Stimulated activated CD8-positive, alpha-beta memory T cell treated with anti-CD3 and anti-CD28 coated beads, Interleukin-12 subunit alpha, Interleukin-12 subunit beta, amount 100 ng/mL, for 4 hours (primary cell): Measurements from ENCODE around the gene RBAK.
"Not testable (repeated sequence)": the region's sequence is repeated elsewhere in the genome, so short reads cannot be mapped to it uniquely, and the experiment has no call there.

Source experiments
- DNase-seq: peaks from one replicate; pipeline ENCODE4 v3.0.0-alpha.2; 2020; ENCODE audit warnings: low read depth

Gene RBAK

GRCh38 chr7:5051731-5052130, 6.1 kb downstream of the RBAK start:
- not testable (repeated sequence) for DNase-seq

GRCh38 chr7:5053175-5053574, 7.5 kb downstream of the RBAK start:
- no peak for DNase-seq

GRCh38 chr7:5063698-5064097, 18.0 kb downstream of the RBAK start:
- DNase-seq = no peak

GRCh38 chr7:5064391-5065106, 18.9 kb downstream of the RBAK start:
- DNase-seq = no peak

- no peak for DNase-seq
These were observed 19.4 kb downstream of the RBAK start for GRCh38 chr7:5065107-5065407.

- no peak for DNase-seq
These were observed 22.9 kb downstream of the RBAK start for GRCh38 chr7:5068521-5068920.

GRCh38 chr7:5070206-5070605, 24.5 kb downstream of the RBAK start:
- no peak for DNase-seq

- not testable (repeated sequence) for DNase-seq
These were observed 29.5 kb downstream of the RBAK start for GRCh38 chr7:5075187-5075586.

- DNase-seq = no peak
These were observed 32.1 kb downstream of the RBAK start for GRCh38 chr7:5077740-5078139.

- no peak for DNase-seq
These were observed 37.1 kb downstream of the RBAK start for GRCh38 chr7:5082806-5083205.

- DNase-seq = no peak
These were observed 37.7 kb downstream of the RBAK start for GRCh38 chr7:5083311-5083711.

- no peak for DNase-seq
These were observed 40.6 kb downstream of the RBAK start for GRCh38 chr7:5086256-5086655.

- not testable (repeated sequence) for DNase-seq
These were observed 42.7 kb downstream of the RBAK start for GRCh38 chr7:5088228-5088833.

- no peak for DNase-seq
These were observed 43.2 kb downstream of the RBAK start for GRCh38 chr7:5088906-5089305.

GRCh38 chr7:5093948-5094347, 48.3 kb downstream of the RBAK start:
- DNase-seq = no peak

- DNase-seq = no peak
These were observed 49.0 kb downstream of the RBAK start for GRCh38 chr7:5094641-5095040.

GRCh38 chr7:5116359-5116758, 70.7 kb downstream of the RBAK start:
- no peak for DNase-seq

GRCh38 chr7:5117095-5117970, 71.7 kb downstream of the RBAK start:
- no peak for DNase-seq
